ENCODE data around the gene PPIP5K2.
"Not testable (repeated sequence)": the region's sequence is repeated elsewhere in the genome, so short reads cannot be mapped to it uniquely, and the experiment has no call there.

Gene PPIP5K2

GRCh38 chr5:103209065-103209464 lies 89.0 kb downstream of the PPIP5K2 start:
- DNase-seq: no peak

- DNase-seq: no peak
These were observed 90.9 kb downstream of the PPIP5K2 start for GRCh38 chr5:103210952-103211351.

- peak; percentile 53 to 75 for DNase-seq
These were observed 91.8 kb downstream of the PPIP5K2 start for GRCh38 chr5:103211576-103212561.

GRCh38 chr5:103216137-103216536 lies 96.0 kb downstream of the PPIP5K2 start:
- DNase-seq: peak; percentile 43 to 49

- DNase-seq: no peak
These were observed 96.6 kb downstream of the PPIP5K2 start for GRCh38 chr5:103216697-103217096.

- no peak for DNase-seq
These were observed 97.0 kb downstream of the PPIP5K2 start for GRCh38 chr5:103217101-103217500.

- no peak for DNase-seq
These were observed 98.1 kb downstream of the PPIP5K2 start for GRCh38 chr5:103218164-103218563.

- DNase-seq: not testable (repeated sequence)
These were observed 99.0 kb downstream of the PPIP5K2 start for GRCh38 chr5:103219074-103219473.

GRCh38 chr5:103223031-103223955 lies 103.2 kb downstream of the PPIP5K2 start:
- no peak for DNase-seq

GRCh38 chr5:103224118-103224893 lies 104.2 kb downstream of the PPIP5K2 start:
- DNase-seq: peak; percentile 78 to 79

GRCh38 chr5:103224894-103225246 lies 104.8 kb downstream of the PPIP5K2 start:
- no peak for DNase-seq

- DNase-seq: no peak
These were observed 108.0 kb downstream of the PPIP5K2 start for GRCh38 chr5:103228061-103228460.

- DNase-seq: no peak
These were observed 108.5 kb downstream of the PPIP5K2 start for GRCh38 chr5:103228588-103228987.

GRCh38 chr5:103232393-103232999 lies 112.4 kb downstream of the PPIP5K2 start:
- peak; percentile 50 to 52 for DNase-seq

GRCh38 chr5:103234239-103234975 lies 114.3 kb downstream of the PPIP5K2 start:
- DNase-seq: no peak

GRCh38 chr5:103235891-103236290 lies 115.8 kb downstream of the PPIP5K2 start:
- no peak for DNase-seq

GRCh38 chr5:103237778-103238177 lies 117.7 kb downstream of the PPIP5K2 start:
- no peak for DNase-seq

- no peak for DNase-seq
These were observed 123.6 kb downstream of the PPIP5K2 start for GRCh38 chr5:103243665-103244064.

GRCh38 chr5:103244398-103244797 lies 124.3 kb downstream of the PPIP5K2 start:
- DNase-seq: no peak

GRCh38 chr5:103245761-103246160 lies 125.7 kb downstream of the PPIP5K2 start:
- DNase-seq: no peak

- DNase-seq: no peak
These were observed 127.0 kb downstream of the PPIP5K2 start for GRCh38 chr5:103247118-103247517.
